ENCODE data around the gene PINLYP.

PINLYP gene

DNA sequence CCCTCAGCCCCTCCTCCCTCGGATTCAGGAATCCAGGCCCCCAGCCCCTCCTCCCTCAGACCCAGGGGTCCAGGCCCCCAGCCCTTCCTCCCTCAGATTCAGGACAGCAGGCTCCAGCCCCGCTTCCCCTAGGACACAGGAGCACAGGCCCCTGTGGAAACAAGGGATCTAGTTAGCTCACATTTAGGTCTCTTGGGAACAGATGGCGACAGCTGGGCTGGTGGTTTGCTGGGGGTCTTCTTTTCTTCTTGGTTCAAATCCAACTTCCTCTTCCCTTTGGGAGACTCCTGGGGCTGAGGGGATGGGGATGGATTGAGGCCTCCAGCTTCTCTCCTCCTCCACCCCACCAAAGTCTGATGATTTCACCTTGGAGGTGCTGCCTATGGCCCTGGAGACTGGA is 23.0 kb upstream of the PINLYP start:
- H2AFZ ChIP-seq (ENCODE audit: low read depth), result no peak overlapping the region
- no peaks in the 10 kb centered on the region; the same call in 1 of the 2 replicates for H3K36me3 ChIP-seq (ENCODE audit: insufficient read depth)
- H3K27me3 ChIP-seq (ENCODE audit: insufficient read depth, low read depth), result no peaks in the 10 kb centered on the region
- no peaks in the 10 kb centered on the region for H4K20me1 ChIP-seq (ENCODE audit: insufficient read depth)
- H3K4me2 ChIP-seq, result no peak overlapping the region
- no peaks in the 10 kb centered on the region for H3K4me1 ChIP-seq (ENCODE audit: low read depth, poor library complexity, severe bottlenecking)
- H3K4me3 ChIP-seq (IDR thresholded peaks at IDR 0.05; ENCODE audit: insufficient read depth, low read depth, low read length), result no peak overlapping the region
- TF ChIP-seq CTCF (conservative IDR thresholded peaks at IDR 0.05; ENCODE audit: low read depth, low read length), result no peak
- H3K9ac ChIP-seq, result no peak overlapping the region
- H3K27ac ChIP-seq, result no peak overlapping the region
- no peaks in the 10 kb centered on the region for H3K79me2 ChIP-seq (ENCODE audit: insufficient read depth, low read depth)

- no peak overlapping the region for H3K9ac ChIP-seq
- no peaks in the 10 kb centered on the region for H3K4me1 ChIP-seq (ENCODE audit: low read depth, poor library complexity, severe bottlenecking)
Observed at GRCh38 chr19:43553656-43554055, 21.9 kb upstream of the PINLYP start.

DNA sequence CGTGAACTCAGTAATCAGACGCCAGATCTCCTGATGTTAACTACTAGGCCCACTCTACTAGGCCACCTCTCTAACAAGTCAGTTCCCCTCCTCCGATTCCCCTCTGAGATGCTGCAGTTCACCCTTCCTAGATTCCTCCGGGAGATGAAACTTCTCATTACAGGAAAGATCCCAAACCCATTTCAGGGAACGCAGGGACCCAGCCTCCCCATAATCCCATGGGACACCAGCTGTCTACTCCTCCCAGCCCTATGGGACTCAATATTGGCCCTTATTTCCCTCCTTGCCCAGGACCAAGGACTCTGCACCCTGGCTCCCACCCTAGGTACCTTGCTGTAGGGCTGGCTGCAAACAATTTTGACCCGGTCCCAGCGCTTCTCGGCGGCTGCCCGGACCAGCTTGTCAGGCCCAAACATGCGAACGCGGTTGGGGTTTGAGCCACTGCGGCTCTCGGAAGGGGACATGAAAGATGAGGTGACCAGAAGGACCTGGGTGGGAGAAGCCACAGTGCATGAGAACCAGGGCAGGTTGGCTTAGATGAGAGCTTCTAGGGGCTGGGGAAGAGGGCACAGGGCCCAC is 21.2 kb upstream of the PINLYP start:
- no peak for TF ChIP-seq CTCF (conservative IDR thresholded peaks at IDR 0.05; ENCODE audit: low read depth, low read length)
- no peak overlapping the region for H3K9ac ChIP-seq
- no peak overlapping the region for H3K4me3 ChIP-seq (IDR thresholded peaks at IDR 0.05; ENCODE audit: insufficient read depth, low read depth, low read length)
- no peaks in the 10 kb centered on the region for H3K79me2 ChIP-seq (ENCODE audit: insufficient read depth, low read depth)
- no peaks in the 10 kb centered on the region for H3K27me3 ChIP-seq (ENCODE audit: insufficient read depth, low read depth)
- no peak overlapping the region for H3K4me2 ChIP-seq
- H3K36me3 ChIP-seq (ENCODE audit: insufficient read depth), result no peaks in the 10 kb centered on the region; the same call in 1 of the 2 replicates
- H3K27ac ChIP-seq, result no peak overlapping the region
- H4K20me1 ChIP-seq (ENCODE audit: insufficient read depth), result no peaks in the 10 kb centered on the region
- H2AFZ ChIP-seq (ENCODE audit: low read depth), result no peak overlapping the region
- no peaks in the 10 kb centered on the region for H3K4me1 ChIP-seq (ENCODE audit: low read depth, poor library complexity, severe bottlenecking)

More at GRCh38 chr19:43553656-43554055, 21.9 kb upstream of the PINLYP start:
- no peak for TF ChIP-seq CTCF (conservative IDR thresholded peaks at IDR 0.05; ENCODE audit: low read depth, low read length)
- no peaks in the 10 kb centered on the region for H4K20me1 ChIP-seq (ENCODE audit: insufficient read depth)
- H3K79me2 ChIP-seq (ENCODE audit: insufficient read depth, low read depth), result no peaks in the 10 kb centered on the region
- H3K4me3 ChIP-seq (IDR thresholded peaks at IDR 0.05; ENCODE audit: insufficient read depth, low read depth, low read length), result no peak overlapping the region
- no peaks in the 10 kb centered on the region; the same call in 1 of the 2 replicates for H3K36me3 ChIP-seq (ENCODE audit: insufficient read depth)
- H3K27me3 ChIP-seq (ENCODE audit: insufficient read depth, low read depth), result no peaks in the 10 kb centered on the region
- no peak overlapping the region for H2AFZ ChIP-seq (ENCODE audit: low read depth)
- H3K4me2 ChIP-seq, result no peak overlapping the region
- H3K27ac ChIP-seq, result no peak overlapping the region

DNA sequence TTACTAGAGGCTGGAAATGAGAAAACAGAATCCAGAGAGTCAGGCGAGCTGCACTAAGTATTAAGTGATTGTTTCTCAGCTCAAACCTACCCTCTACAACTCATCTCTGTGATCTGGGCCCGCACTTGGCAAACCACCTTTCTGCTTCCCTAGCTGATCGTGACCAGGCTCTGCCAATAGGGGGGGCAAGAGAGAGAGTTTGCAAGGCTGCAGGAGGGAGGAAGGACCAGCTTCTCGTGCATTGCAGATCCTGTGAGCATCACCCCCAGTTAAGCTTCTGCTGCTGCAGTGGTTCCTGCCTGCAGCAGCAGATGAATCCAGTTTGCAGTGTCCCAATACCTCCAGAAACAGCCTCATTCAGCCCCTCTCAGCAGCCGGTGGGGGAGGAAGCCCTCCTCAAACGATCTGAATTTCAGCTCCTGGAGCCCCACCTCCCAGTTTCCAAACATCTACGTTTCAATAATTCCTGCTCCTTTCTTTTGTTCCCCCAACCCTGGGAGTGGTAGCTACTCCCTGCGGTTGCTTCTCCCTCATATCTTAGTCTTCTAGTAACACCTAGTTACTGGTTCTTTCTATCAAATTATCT is 20.3 kb upstream of the PINLYP start:
- Histone ChIP-seq H3K4me1 (ENCODE audit: low read depth, poor library complexity, severe bottlenecking) (no peaks in the 10 kb centered on the region), H3K27ac (no peak overlapping the region), H2AFZ (ENCODE audit: low read depth) (no peak overlapping the region), H3K4me2 (no peak overlapping the region), H4K20me1 (ENCODE audit: insufficient read depth) (no peaks in the 10 kb centered on the region), H3K79me2 (ENCODE audit: insufficient read depth, low read depth) (no peaks in the 10 kb centered on the region), H3K9ac (no peak overlapping the region), H3K36me3 (ENCODE audit: insufficient read depth) (no peaks in the 10 kb centered on the region; the same call in 1 of the 2 replicates), H3K4me3 (IDR thresholded peaks at IDR 0.05; ENCODE audit: insufficient read depth, low read depth, low read length) (no peak overlapping the region), H3K27me3 (ENCODE audit: insufficient read depth, low read depth) (no peaks in the 10 kb centered on the region)
- TF ChIP-seq CTCF (conservative IDR thresholded peaks at IDR 0.05; ENCODE audit: low read depth, low read length), result peak; percentile 83

Data from KMS-11 (cell line).